Activated CD8-positive, alpha-beta T cell treated with anti-CD3 and anti-CD28 coated beads, Interleukin-2, amount 10 ng/mL, durations not matched to agents 7 days and 5 days (primary cell): ENCODE results near the gene S1PR4. TPM values are rescaled to one million over a fixed set of nuclear protein-coding genes. Genes with fewer than 3 reads are reported as not detected.

Source experiments
- total RNA-seq, 2 experiments: library from RNA; stranded (reverse); gene quantifications; one replicate each; pipeline ENCODE4 v1.2.3, GENCODE V29; 2021

S1PR4 gene
- total RNA-seq, 2 experiments from 2014 or later, result 140 TPM

Other genes starting within 250 kb of the S1PR4 start
- gene ZNF77, start 233.8 kb upstream of the S1PR4 start, total RNA-seq, result 1 to 10 TPM; 3.7 to 4.3 TPM
- 1 to 10 TPM; 2.0 to 2.7 TPM for gene TLE6, start 201.2 kb upstream of the S1PR4 start, total RNA-seq
- under 1 TPM; 0.24 to 0.57 TPM for gene TLE2, start 149.5 kb upstream of the S1PR4 start, total RNA-seq
- 100 to 1,000 TPM; 635 to 655 TPM for gene TLE5, start 116.3 kb upstream of the S1PR4 start, total RNA-seq
- under 1 TPM; 0.08 to 0.71 TPM for gene GNA11, start 84.4 kb upstream of the S1PR4 start, total RNA-seq
- 10 to 100 TPM; 23.8 to 24.5 TPM for gene GNA15, start 42.7 kb upstream of the S1PR4 start, total RNA-seq
- gene NCLN, start 7.2 kb downstream of the S1PR4 start, total RNA-seq, result 10 to 100 TPM; 66.3 to 67.3 TPM
- under 1 TPM; 0.55 to 0.61 TPM for gene CELF5, start 45.9 kb downstream of the S1PR4 start, total RNA-seq
- 10 to 100 TPM; 13.4 to 14.0 TPM for gene NFIC, start 187.8 kb downstream of the S1PR4 start, total RNA-seq